A673 (cell line): ENCODE measurements around the gene RAB3GAP2.

Experiments
- EZH2 ChIP-seq: fragments of 200-600 bp; sonication (generic); IDR thresholded peaks from 2 replicates; pipeline ENCODE4 v1.6.1; 2017; ENCODE audit warnings: borderline replicate concordance, low read depth, mild to moderate bottlenecking, mixed read lengths, antibody characterized with exemption, low read length; ENCODE audit not compliant: poor library complexity, severe bottlenecking
- TF ChIP-seq, protein P1 (sequence below): fragments of 300-800, 200-600 bp; sonication (generic); conservative IDR thresholded peaks from 2 replicates; pipeline ENCODE4 v1.5.1; 2017; ENCODE audit warnings: low read depth, mild to moderate bottlenecking, antibody characterized with exemption, low read length, moderate library complexity, mixed read lengths

GRCh38 chr1:220320709-220321108 lies 48.5 kb upstream of the RAB3GAP2 start:
- TF ChIP-seq, protein P1, sequence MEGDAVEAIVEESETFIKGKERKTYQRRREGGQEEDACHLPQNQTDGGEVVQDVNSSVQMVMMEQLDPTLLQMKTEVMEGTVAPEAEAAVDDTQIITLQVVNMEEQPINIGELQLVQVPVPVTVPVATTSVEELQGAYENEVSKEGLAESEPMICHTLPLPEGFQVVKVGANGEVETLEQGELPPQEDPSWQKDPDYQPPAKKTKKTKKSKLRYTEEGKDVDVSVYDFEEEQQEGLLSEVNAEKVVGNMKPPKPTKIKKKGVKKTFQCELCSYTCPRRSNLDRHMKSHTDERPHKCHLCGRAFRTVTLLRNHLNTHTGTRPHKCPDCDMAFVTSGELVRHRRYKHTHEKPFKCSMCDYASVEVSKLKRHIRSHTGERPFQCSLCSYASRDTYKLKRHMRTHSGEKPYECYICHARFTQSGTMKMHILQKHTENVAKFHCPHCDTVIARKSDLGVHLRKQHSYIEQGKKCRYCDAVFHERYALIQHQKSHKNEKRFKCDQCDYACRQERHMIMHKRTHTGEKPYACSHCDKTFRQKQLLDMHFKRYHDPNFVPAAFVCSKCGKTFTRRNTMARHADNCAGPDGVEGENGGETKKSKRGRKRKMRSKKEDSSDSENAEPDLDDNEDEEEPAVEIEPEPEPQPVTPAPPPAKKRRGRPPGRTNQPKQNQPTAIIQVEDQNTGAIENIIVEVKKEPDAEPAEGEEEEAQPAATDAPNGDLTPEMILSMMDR = no peak
- TF ChIP-seq EZH2 = no peak
